A549 (cell line): ENCODE data around the gene ZNF280A.

Experiments
- CBX8 ChIP-seq: fragments of 200-600 bp; sonication (generic); IDR thresholded peaks from 2 replicates; pipeline ENCODE4 v1.6.1; 2016
- CEBPB ChIP-seq, 2 experiments: fragments of >200 bp in 1 of 2; sonication (Bioruptor Twin) in 1 of 2; formaldehyde crosslinking in 1 of 2; IDR thresholded peaks; 2 replicates each; pipeline ENCODE4 v1.6.1; 2012 to 2016
- CTCF ChIP-seq: fragments of >200 bp; sonication (Bioruptor Twin); formaldehyde crosslinking; IDR thresholded peaks from 3 replicates; pipeline ENCODE4 v1.5.1; 2016
- FOSB ChIP-seq: fragments of 250-450 bp; sonication (Bioruptor Pico); IDR thresholded peaks from 2 replicates; pipeline ENCODE4 v1.5.0; 2020; ENCODE audit warnings: mild to moderate bottlenecking, moderate library complexity
- HDAC2 ChIP-seq: fragments of 200-600 bp; sonication (generic); IDR thresholded peaks from 2 replicates; pipeline ENCODE4 v1.6.1; 2016
- NR3C1 ChIP-seq: fragments of >200 bp; sonication (Bioruptor Twin); formaldehyde crosslinking; IDR thresholded peaks from 3 replicates; pipeline ENCODE4 v1.6.1; 2017
- PHF8 ChIP-seq: fragments of 200-600 bp; sonication (generic); IDR thresholded peaks from 2 replicates; pipeline ENCODE4 v1.6.1; 2016; ENCODE audit warnings: low read depth, mild to moderate bottlenecking, antibody characterized with exemption, moderate library complexity, borderline replicate concordance
- POLR2A ChIP-seq: IDR thresholded peaks from 2 replicates; pipeline ENCODE4 v1.6.1; 2012; ENCODE audit warnings: mild to moderate bottlenecking, low read length
- RAD21 ChIP-seq, 2 experiments: fragments of >200 bp in 1 of 2; sonication (Bioruptor Twin) in 1 of 2; formaldehyde crosslinking in 1 of 2; IDR thresholded peaks in 1 of 2; conservative IDR thresholded peaks in 1 of 2; 2 replicates in 1 of 2; 3 replicates in 1 of 2; pipeline ENCODE4 v1.6.1; 2012 to 2018; ENCODE audit warnings: inconsistent platforms in 1 of 2
- RCOR1 ChIP-seq: fragments of 150-350 bp; IDR thresholded peaks from 2 replicates; pipeline ENCODE4 v1.6.1; 2014; ENCODE audit warnings: antibody characterized with exemption, low read length, low read depth
- TF ChIP-seq, protein P1 (sequence below): IDR thresholded peaks from 2 replicates; pipeline ENCODE4 v1.6.1; 2012
- TF ChIP-seq, protein P2 (sequence below): fragments of 250-450 bp; sonication (Bioruptor Pico); IDR thresholded peaks from 2 replicates; pipeline ENCODE4 v1.5.0; 2021; ENCODE audit warnings: mild to moderate bottlenecking, moderate library complexity, borderline replicate concordance

DNA sequence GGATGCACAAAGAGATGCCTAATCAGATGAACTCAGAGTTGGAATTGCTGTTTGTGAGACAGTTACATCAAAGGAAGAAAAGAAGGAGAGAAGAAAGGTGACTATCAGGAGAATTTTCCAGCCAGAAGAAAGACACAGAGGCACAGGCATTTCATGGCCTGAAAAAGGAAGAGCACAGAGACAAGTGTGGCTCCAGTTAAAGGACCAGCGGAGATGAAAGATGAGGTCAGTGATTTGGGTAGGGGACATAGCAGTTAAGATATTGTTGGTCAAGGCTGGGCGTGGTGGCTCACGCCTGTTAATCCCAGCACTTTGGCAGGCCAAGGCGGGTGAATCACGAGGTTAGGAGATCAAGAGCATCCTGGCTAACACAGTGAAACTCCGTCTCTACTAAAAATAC is 3.4 kb upstream of the ZNF280A start:
- TF ChIP-seq CTCF = no peak
- TF ChIP-seq FOSB (CRISPR knock-in tag) = no peak
- no peak for TF ChIP-seq POLR2A
- no peak for TF ChIP-seq HDAC2
- TF ChIP-seq, protein P1, sequence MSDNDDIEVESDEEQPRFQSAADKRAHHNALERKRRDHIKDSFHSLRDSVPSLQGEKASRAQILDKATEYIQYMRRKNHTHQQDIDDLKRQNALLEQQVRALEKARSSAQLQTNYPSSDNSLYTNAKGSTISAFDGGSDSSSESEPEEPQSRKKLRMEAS = no peak
- TF ChIP-seq NR3C1 = no peak
- TF ChIP-seq RAD21 (conservative IDR thresholded peaks at IDR 0.05 in 1 of 2, IDR thresholded peaks at IDR 0.05 in 1 of 2) = no peak
- TF ChIP-seq RCOR1 = no peak
- TF ChIP-seq CBX8 = no peak
- no peak for TF ChIP-seq CEBPB (IDR thresholded peaks at IDR 0.05)
- no peak for TF ChIP-seq PHF8
- TF ChIP-seq, protein P2, sequence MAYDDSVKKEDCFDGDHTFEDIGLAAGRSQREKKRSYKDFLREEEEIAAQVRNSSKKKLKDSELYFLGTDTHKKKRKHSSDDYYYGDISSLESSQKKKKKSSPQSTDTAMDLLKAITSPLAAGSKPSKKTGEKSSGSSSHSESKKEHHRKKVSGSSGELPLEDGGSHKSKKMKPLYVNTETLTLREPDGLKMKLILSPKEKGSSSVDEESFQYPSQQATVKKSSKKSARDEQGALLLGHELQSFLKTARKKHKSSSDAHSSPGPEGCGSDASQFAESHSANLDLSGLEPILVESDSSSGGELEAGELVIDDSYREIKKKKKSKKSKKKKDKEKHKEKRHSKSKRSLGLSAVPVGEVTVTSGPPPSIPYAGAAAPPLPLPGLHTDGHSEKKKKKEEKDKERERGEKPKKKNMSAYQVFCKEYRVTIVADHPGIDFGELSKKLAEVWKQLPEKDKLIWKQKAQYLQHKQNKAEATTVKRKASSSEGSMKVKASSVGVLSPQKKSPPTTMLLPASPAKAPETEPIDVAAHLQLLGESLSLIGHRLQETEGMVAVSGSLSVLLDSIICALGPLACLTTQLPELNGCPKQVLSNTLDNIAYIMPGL (CRISPR knock-in tag) = no peak
